Suprapubic skin (tissue), 4 donors: ENCODE measurements around the gene SLC48A1. TPM values are rescaled to one million over a fixed set of nuclear protein-coding genes. Genes with fewer than 3 reads are reported as not detected.

ENCODE experiments used
- DNase-seq, 2 donors: peaks; one replicate each; pipeline ENCODE4 v3.0.0-alpha.2; 2019; ENCODE audit warnings: low spot score in 2 of 2
- H3K27ac ChIP-seq: fragments of 200-600 bp; sonication (generic); one replicate; pipeline ENCODE4 v1.5.1; 2019
- H3K27me3 ChIP-seq: fragments of 200-600 bp; sonication (generic); one replicate; pipeline ENCODE4 v1.5.1; 2019
- H3K36me3 ChIP-seq: fragments of 200-600 bp; sonication (generic); one replicate; pipeline ENCODE4 v1.5.1; 2019
- H3K4me1 ChIP-seq: fragments of 200-600 bp; sonication (generic); one replicate; pipeline ENCODE4 v1.5.1; 2019
- H3K4me3 ChIP-seq: fragments of 200-600 bp; sonication (generic); one replicate; pipeline ENCODE4 v1.5.1; 2019; ENCODE audit warnings: mild to moderate bottlenecking
- H3K9me3 ChIP-seq: fragments of 200-600 bp; sonication (generic); one replicate; pipeline ENCODE4 v1.5.1; 2019
- EP300 ChIP-seq: sonication (generic); formaldehyde crosslinking; IDR thresholded peaks from one replicate; pipeline ENCODE4 v1.6.1; 2017; ENCODE audit warnings: antibody characterized with exemption
- POLR2A ChIP-seq, 2 donors: fragments of 450-650 bp; IDR thresholded peaks; one replicate each; pipeline ENCODE4 v1.6.1; 2017; ENCODE audit warnings: antibody characterized with exemption in 2 of 2, mild to moderate bottlenecking in 2 of 2, moderate library complexity in 2 of 2
- POLR2AphosphoS5 ChIP-seq, 3 donors: sonication (generic); formaldehyde crosslinking; IDR thresholded peaks; one replicate each; pipeline ENCODE4 v1.6.1; 2017; ENCODE audit warnings: antibody characterized with exemption in 3 of 3
- WGBS: methylation state at CpG from one replicate; pipeline ENCODE4 v1.1.5; 2018; 5-methylcytosine and 5-hydroxymethylcytosine counted together
- total RNA-seq, 4 donors: library from RNA; depleted of rRNA; stranded (reverse); fragments of >200 nt; gene quantifications; one replicate each; pipeline ENCODE4 v1.1.0, GENCODE V29; 2016
- TF ChIP-seq, protein P1 (sequence below), 2 donors: fragments of 200-600 bp in 1 of 2; fragments of 450-650 bp in 1 of 2; sonication (generic) in 1 of 2; IDR thresholded peaks; one replicate each; pipeline ENCODE4 v1.5.1; 2016 to 2019; ENCODE audit warnings: antibody characterized with exemption in 2 of 2, mild to moderate bottlenecking in 1 of 2, moderate library complexity in 1 of 2

SLC48A1 gene
- total RNA-seq, 4 donors from 2014 or later: 38.2 to 53.6 (median 44.7) TPM

- peak; percentile 91 to 93 for DNase-seq
- peaks cover 65% of the 10 kb centered on the region for H3K4me1 ChIP-seq
- TF ChIP-seq, protein P1, sequence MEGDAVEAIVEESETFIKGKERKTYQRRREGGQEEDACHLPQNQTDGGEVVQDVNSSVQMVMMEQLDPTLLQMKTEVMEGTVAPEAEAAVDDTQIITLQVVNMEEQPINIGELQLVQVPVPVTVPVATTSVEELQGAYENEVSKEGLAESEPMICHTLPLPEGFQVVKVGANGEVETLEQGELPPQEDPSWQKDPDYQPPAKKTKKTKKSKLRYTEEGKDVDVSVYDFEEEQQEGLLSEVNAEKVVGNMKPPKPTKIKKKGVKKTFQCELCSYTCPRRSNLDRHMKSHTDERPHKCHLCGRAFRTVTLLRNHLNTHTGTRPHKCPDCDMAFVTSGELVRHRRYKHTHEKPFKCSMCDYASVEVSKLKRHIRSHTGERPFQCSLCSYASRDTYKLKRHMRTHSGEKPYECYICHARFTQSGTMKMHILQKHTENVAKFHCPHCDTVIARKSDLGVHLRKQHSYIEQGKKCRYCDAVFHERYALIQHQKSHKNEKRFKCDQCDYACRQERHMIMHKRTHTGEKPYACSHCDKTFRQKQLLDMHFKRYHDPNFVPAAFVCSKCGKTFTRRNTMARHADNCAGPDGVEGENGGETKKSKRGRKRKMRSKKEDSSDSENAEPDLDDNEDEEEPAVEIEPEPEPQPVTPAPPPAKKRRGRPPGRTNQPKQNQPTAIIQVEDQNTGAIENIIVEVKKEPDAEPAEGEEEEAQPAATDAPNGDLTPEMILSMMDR (IDR thresholded peaks at IDR 0.05): peak in 1 of 2 donors; percentile 57
- TF ChIP-seq POLR2AphosphoS5 (IDR thresholded peaks at IDR 0.05): peak in 2 of 3 donors; percentile 54 to 68
- no peak for TF ChIP-seq EP300
Measured at GRCh38 chr12:47758834-47759690, 14.0 kb upstream of the SLC48A1 start, which contains the start of gene RAPGEF3. RAPGEF3 (minus strand) TSS chr12:47758880; CDS start chr12:47758556, 324 bp downstream.

DNA sequence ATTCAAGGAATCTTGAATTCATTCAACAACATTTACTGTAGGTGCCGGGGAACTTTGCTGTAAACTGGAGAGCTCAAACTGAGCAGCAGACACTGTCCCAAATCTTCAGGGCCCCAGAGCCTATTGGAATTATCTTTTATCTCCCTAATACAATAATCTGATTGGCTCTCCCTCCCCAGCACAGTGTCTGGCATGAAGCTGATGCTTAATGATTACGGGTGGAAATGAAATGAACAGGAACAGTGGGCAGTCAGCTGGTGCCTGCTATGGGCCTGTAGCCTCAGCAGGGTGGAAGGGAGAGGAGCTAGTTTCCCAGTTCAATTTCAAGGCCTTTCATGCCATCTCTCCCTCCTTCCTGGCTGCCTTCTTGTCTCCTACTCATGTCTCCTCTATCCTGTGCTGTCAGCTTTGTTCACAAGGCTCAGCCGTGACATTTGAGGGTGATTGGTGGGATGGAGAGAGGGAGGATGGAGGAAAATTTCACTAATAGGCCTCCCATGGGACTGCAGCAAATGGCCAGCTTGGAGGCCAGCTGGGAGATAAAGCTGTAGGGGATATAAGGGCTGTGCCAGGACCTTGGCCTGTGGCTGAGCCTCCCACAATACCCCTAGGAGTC, 10.1 kb upstream of the SLC48A1 start:
- Histone ChIP-seq H3K9me3 (no peaks in the 10 kb centered on the region), H3K4me1 (peaks cover 52% of the 10 kb centered on the region), H3K27me3 (no peaks in the 10 kb centered on the region), H3K4me3 (no peak overlapping the region), H3K36me3 (no peaks in the 10 kb centered on the region), H3K27ac (no peak overlapping the region)
- 58% methylated on average over 3 of the region's 3 CpGs for WGBS
- no peak for DNase-seq
- no peak for TF ChIP-seq POLR2AphosphoS5 (IDR thresholded peaks at IDR 0.05)
- no peak for TF ChIP-seq POLR2A (IDR thresholded peaks at IDR 0.05)
- TF ChIP-seq, protein P1 (IDR thresholded peaks at IDR 0.05): no peak

More at GRCh38 chr12:47758834-47759690, 14.0 kb upstream of the SLC48A1 start, which contains the start of gene RAPGEF3:
- Histone ChIP-seq H3K9me3 (no peaks in the 10 kb centered on the region), H3K27me3 (no peaks in the 10 kb centered on the region), H3K27ac (peak within 1 kb of the TSS; percentile 80), H3K36me3 (no peaks in the 10 kb centered on the region), H3K4me3 (peak within 1 kb of the TSS; percentile 67)
- 3% methylated on average over 34 of the region's 57 CpGs for WGBS

- Histone ChIP-seq H3K4me1 (peaks cover 52% of the 10 kb centered on the region), H3K27ac (no peak overlapping the region), H3K4me3 (no peak overlapping the region)
Measured at GRCh38 chr12:47763481-47764346, 9.3 kb upstream of the SLC48A1 start.

DNA sequence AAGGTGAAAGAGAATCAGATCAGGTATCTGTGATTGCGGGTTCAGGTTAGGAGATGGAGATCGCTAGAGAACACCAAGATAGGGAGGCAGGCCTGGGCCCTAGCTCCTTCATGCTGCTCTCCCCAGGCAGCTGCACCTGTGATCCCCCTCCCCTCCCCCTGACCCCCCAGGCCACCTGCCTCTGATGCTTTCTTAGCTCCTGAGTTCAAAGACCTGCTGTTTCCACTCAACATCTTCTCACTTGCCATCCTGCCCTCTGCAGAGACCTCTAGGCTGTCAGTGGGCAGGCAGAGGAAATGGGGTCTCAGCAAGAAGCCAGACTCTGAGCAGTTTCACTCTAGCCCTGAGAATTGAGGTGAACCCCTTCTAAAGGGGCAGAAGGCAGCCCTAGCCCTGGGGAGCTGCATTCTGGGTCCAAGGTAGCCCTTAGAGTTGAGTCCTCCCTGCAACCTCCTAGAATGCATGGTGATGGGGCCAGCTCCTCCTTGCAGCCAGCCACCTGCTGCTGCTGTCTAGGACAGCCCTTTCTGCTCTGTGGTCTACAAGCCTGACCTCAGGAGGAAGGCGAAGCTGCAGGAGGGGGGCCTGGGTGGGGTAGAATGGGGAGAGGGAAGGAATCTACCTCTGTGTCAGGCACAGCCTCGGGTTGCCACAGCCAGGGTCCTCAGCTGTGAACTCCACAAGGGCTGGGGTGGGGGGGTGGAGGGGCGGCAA, 6.4 kb upstream of the SLC48A1 start:
- Histone ChIP-seq H3K36me3 (no peaks in the 10 kb centered on the region), H3K4me1 (peaks cover 47% of the 10 kb centered on the region), H3K4me3 (no peak overlapping the region), H3K27ac (no peak overlapping the region), H3K9me3 (no peaks in the 10 kb centered on the region), H3K27me3 (no peaks in the 10 kb centered on the region)
- DNase-seq: no peak
- TF ChIP-seq POLR2A (IDR thresholded peaks at IDR 0.05) (no peak), POLR2AphosphoS5 (IDR thresholded peaks at IDR 0.05) (no peak), EP300 (no peak)
- TF ChIP-seq, protein P1 (IDR thresholded peaks at IDR 0.05): no peak
- WGBS: 58% methylated on average over 3 of the region's 5 CpGs

More at GRCh38 chr12:47763481-47764346, 9.3 kb upstream of the SLC48A1 start:
- Histone ChIP-seq H3K36me3 (no peaks in the 10 kb centered on the region), H3K9me3 (no peaks in the 10 kb centered on the region), H3K27me3 (no peaks in the 10 kb centered on the region)
- TF ChIP-seq POLR2AphosphoS5 (IDR thresholded peaks at IDR 0.05) (no peak), POLR2A (IDR thresholded peaks at IDR 0.05) (no peak), EP300 (no peak)
- TF ChIP-seq, protein P1 (IDR thresholded peaks at IDR 0.05): no peak
- WGBS: 63% methylated on average over 8 of the region's 8 CpGs
- DNase-seq: no peak
